Brain microvascular endothelial cell (primary cell): ENCODE measurements around the gene HS2ST1.
A peak's percentile ranks its signal among the peaks of the same experiment; 100 is the strongest.

Source experiments
- DNase-seq: peaks from one replicate; pipeline ENCODE4 v3.0.0-alpha.2; 2020
- H3K27ac ChIP-seq: fragments of 250-450 bp; sonication (Bioruptor Pico); 2 replicates; pipeline ENCODE4 v1.5.1; 2020; ENCODE audit warnings: mild to moderate bottlenecking, moderate library complexity
- H3K27me3 ChIP-seq: fragments of 250-450 bp; sonication (Bioruptor Pico); replicated peaks from 2 replicates; pipeline ENCODE4 v1.5.1; 2020; ENCODE audit warnings: mild to moderate bottlenecking
- H3K36me3 ChIP-seq: fragments of 250-450 bp; sonication (Bioruptor Pico); replicated peaks from 2 replicates; pipeline ENCODE4 v1.5.1; 2020; ENCODE audit warnings: mild to moderate bottlenecking
- H3K4me3 ChIP-seq: 2 replicates; pipeline ENCODE4 v1.5.1; 2011; ENCODE audit warnings: low read depth, mild to moderate bottlenecking, control low read depth, low read length, moderate library complexity
- CTCF ChIP-seq: IDR thresholded peaks from 2 replicates; pipeline ENCODE4 v1.5.1; 2011; ENCODE audit warnings: low read depth, mild to moderate bottlenecking, moderate library complexity, low read length, control low read depth, inconsistent platforms; ENCODE audit errors: missing control alignments
- in situ Hi-C: cut with HindIII; loops from 2 replicates; pipeline ENCODE4 v1.10.0; 2017; ENCODE audit warnings: low sequenced_read_pairs, low pct_ligation_motif_present

HS2ST1 gene

GRCh38 chr1:87149241-87150041 is 235.0 kb downstream of the HS2ST1 start:
- DNase-seq: no peak
- no peak overlapping the region for H3K27ac ChIP-seq
- H3K4me3 ChIP-seq: no peak overlapping the region
- H3K36me3 ChIP-seq: no peaks in the 10 kb centered on the region
- TF ChIP-seq CTCF: no peak
- in situ Hi-C loops: loop anchor here (25.0 kb wide), 1 partner anchor 813 kb away; no protein-coding TSS in a partner anchor
- no peaks in the 10 kb centered on the region for H3K27me3 ChIP-seq

GRCh38 chr1:87150143-87150542 is 235.7 kb downstream of the HS2ST1 start:
- H3K27ac ChIP-seq: no peak overlapping the region
- H3K4me3 ChIP-seq: no peak overlapping the region
- in situ Hi-C loops: no loop called here
- no peak for DNase-seq
- TF ChIP-seq CTCF: no peak
- no peaks in the 10 kb centered on the region for H3K36me3 ChIP-seq
- no peaks in the 10 kb centered on the region for H3K27me3 ChIP-seq

GRCh38 chr1:87151500-87152421 is 237.3 kb downstream of the HS2ST1 start:
- peak; percentile 79 for TF ChIP-seq CTCF
- DNase-seq: peak; percentile 69
- Histone ChIP-seq H3K27ac (no peak overlapping the region), H3K4me3 (peak overlapping the region; percentile 47), H3K36me3 (no peaks in the 10 kb centered on the region), H3K27me3 (no peaks in the 10 kb centered on the region)
- in situ Hi-C loops: no loop called here

GRCh38 chr1:87154384-87154783 is 239.9 kb downstream of the HS2ST1 start:
- no peak for DNase-seq
- no peak for TF ChIP-seq CTCF
- Histone ChIP-seq H3K4me3 (no peak overlapping the region), H3K27ac (no peak overlapping the region), H3K27me3 (no peaks in the 10 kb centered on the region), H3K36me3 (no peaks in the 10 kb centered on the region)
- in situ Hi-C loops: no loop called here

GRCh38 chr1:87155170-87155569 is 240.7 kb downstream of the HS2ST1 start:
- no peak overlapping the region for H3K4me3 ChIP-seq
- H3K27ac ChIP-seq: no peak overlapping the region
- H3K27me3 ChIP-seq: no peaks in the 10 kb centered on the region
- no peak for DNase-seq
- in situ Hi-C loops: no loop called here
- no peaks in the 10 kb centered on the region for H3K36me3 ChIP-seq
- no peak for TF ChIP-seq CTCF
